GM19397 (cell line): Measurements from ENCODE around the gene SUPT20HL1.

Experiments used
- ATAC-seq: cut with Tn5 transposase; IDR thresholded peaks from one replicate; pipeline ENCODE4 v1.9.1; 2021; ENCODE audit warnings: mild to moderate bottlenecking, moderate library complexity; ENCODE audit not compliant: unreplicated experiment

Gene SUPT20HL1

DNA sequence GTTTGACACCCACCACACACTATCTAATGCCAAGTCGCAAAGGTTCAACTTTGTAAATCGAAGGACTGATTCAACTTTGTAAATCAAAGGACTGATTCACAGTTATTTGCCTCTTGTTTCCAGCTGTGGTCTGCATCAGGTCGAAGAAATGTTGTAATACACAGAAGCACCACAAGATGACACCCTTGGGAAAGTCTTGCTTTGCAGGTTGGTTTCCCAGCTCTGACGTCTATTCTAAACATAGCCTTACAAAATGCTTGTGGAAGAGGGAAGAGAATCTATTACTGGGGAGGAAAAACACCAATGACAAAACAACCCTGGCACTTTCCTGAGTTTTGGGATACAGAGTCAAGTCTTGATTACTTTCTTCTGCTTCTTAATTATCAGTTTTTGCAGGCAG lies 35.3 kb downstream of the SUPT20HL1 start:
- ATAC-seq, result no peak

DNA sequence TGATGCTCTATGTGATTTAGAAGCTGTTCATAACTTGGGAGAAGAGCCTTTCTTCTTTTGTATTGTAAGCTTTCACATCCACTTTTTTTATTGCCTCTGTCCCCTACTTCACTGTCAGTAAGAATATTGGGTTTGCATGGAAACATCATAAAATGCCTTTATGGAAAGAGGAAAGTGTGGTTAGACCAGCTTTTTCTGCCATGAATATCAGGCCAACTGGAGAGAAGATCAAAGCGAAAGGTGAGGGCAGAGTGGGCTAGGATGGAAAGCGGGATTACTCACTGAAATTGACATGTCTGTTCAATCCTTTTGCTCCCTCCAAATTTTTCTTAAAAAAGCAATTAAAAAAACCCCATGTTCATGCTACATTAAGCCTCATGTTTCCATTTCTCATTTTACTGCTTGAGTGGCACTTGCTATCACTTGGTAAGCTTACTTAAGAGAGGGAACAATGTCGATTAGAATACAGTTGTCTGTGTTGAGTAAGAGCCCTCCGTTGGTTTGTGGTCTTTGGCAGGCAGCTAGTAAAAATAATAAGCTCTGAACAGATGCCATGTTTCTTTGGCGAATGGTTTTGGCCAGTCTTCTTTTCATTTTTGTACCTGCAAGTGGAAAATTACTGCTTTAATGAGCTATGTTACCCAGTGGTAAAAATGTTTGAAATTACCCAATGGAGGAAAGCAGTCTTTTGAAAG lies 35.9 kb downstream of the SUPT20HL1 start:
- ATAC-seq, result no peak

DNA sequence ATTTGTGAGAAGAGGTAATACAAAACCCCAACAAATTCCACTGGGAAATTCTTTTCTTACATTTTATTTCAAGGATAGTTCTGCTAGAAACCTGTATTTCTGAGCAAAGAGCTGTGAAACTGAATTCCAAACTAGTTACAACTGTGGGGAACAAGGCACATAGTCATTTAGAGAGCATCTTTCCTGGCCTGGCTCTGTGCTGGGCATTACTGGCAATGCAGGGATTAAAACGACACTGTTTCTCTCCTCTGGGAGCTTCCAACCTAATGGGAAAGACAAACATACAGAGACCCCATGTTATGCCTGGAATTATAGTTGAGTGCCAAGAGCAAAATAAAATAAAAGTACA lies 36.5 kb downstream of the SUPT20HL1 start:
- ATAC-seq, result no peak

DNA sequence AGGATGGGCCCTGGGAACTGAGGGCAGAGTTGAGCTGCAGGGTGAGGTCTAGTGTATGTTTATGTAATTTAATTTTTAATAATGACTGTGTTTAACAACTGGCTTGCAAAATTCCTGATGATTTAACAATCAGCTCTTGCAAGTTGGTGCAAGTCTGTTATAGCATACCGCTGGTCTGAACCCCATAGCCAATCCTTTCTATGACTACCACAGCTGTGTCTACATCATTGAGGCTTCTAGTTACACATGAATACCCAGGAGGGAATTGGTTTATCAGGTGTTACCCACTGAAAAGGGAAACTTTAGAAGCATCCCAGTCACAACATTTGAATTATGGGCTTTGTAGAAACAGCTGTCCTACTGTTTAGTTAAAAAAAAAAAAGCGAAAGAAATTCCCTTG lies 38.3 kb downstream of the SUPT20HL1 start:
- ATAC-seq, result no peak

DNA sequence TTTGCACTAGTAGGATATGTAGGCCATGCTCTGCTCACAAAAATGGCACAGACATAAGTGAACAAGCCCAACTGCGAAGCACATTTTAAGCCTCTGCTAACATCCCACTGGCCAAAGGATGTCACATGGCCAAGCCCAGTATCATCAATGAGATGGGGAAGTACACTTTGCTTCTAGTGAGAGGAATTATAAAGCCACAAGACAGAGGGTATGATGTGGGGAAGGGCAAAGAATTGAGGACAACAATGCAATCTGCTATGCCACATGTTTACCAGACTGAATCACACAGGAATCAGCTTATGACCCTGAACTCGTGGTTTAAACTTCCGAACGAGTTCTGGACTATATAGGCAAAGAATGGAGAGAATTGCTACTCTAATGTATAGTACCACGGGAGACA lies 39.1 kb downstream of the SUPT20HL1 start:
- ATAC-seq, result no peak

DNA sequence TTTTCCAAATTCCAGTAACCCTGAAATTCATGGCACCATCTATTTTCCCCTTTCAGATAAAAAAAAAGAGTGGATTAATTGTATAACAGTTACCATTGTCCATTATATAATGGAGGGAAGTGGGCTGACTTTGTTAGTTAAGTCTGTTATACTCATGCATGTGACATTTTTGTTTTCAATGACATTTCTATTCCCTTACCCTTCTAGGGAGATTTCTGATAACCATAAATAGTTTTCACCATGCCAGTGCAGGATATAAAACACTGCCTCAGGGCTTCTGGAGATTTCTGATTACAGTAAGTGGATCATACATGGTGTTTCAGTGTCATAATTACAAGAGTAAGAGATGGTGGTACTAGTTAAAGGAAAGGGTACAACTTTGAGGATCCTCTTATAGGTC lies 45.5 kb downstream of the SUPT20HL1 start:
- ATAC-seq, result no peak
